CD4-positive, alpha-beta T cell treated with Interleukin-1 beta for 1 hour (primary cell): ENCODE results near the gene FLOT2.
"Not testable (repeated sequence)": the region's sequence is repeated elsewhere in the genome, so short reads cannot be mapped to it uniquely, and the experiment has no call there.

ENCODE experiments used
- DNase-seq, 2 donors: peaks; one replicate each; pipeline ENCODE4 v3.0.0-alpha.2; 2020 to 2022

The FLOT2 gene

DNA sequence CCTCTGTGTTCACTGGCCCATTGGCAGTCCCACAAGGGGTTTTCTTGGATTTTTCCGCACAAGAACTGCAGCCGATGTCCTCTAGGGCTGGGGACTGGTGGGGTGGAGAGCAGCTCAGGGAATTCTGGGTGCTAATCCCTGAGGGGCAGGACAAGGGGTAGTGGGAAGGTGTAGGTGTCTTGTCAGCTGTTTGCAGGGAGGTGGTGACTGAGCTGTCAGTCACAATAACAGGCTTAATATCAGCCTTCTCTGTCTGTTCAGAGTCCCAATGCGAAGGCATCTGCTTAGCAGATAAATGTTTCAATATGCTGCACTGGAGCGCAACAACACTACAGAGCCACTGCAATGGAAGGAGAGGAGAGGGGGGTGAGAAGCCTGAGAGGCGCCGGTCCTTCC, 15.4 kb upstream of the FLOT2 start:
- DNase-seq: no peak

DNA sequence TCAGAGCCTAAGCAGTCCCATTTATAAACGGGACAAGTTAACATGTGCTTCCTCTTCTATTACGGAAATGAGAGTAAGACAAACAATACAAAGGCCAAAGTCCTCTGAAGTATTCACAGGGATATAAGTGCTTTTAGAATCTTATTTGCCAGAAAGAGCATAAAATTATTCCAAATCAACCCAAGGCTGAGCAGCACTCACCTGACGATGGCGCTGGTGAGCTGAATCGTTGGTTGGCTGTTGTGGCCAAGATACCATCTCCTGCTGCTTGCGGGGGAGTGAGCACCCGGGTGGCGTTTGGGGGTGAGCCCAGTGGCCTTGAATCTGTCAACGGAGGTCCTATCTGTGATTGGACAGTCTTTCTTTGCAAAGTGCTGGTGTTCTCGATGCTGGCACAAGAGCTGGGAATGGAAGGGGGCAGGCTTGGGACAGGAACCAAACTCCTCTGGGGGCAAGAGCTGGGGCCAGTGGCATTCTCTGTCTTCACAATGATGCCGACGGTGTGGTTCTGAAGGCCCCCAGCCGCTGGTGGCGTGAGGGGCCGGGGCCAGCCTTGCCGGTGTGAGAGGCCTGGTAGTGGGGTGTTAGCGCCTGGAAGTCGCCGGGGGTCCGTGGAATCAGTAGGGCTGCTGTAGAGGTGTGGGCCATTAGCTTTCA, 14.9 kb upstream of the FLOT2 start:
- DNase-seq: no peak

DNA sequence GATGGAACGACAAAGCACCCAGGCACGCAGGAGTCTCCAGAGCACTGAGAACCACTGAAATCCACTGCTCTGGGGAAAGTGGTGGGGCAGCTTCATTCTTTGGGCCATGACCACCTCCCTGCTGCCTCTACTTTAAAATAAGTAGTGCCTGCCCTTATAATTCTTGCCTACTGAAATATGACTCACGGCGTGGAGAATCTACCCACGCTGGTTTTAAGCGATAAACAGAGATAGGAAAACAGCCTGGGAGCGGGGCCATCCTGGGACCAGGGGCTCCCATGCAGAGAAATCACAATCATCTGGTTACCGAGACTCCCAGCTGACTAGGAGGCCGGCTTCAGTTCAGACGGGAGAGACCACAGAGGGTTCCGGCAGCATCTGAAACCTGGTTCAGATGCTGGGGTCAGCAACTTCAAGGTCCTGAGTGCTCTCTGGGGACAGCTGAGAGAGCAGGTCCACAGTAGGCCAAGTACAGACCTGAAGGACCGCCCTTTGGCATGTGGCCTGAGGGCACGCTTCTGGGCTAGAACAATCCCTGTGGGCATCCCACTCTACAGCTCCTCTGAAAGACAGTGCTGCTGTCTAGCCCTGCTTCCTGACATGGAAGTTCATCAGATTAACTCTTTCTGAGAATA, 14.0 kb upstream of the FLOT2 start:
- DNase-seq: no peak

DNA sequence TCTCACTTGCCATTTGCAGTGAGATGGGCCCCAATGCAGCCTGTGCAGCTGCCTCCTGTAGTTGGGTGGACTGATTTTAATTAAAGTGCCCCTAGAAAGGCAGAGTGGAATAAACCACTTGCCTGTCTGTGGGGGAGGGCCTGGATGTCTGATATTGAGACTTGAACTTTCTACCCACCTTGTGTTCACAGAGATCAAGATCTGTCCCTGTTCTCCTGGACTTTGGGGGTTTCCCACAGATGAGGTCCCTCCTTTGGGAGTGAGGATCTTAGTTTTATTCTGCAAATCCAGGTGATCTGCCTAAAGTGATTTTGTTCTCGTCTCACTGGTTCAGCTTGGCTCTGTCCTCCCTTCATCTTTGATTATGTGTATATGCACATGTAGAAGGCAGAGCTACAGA, 13.0 kb upstream of the FLOT2 start:
- no peak for DNase-seq

DNA sequence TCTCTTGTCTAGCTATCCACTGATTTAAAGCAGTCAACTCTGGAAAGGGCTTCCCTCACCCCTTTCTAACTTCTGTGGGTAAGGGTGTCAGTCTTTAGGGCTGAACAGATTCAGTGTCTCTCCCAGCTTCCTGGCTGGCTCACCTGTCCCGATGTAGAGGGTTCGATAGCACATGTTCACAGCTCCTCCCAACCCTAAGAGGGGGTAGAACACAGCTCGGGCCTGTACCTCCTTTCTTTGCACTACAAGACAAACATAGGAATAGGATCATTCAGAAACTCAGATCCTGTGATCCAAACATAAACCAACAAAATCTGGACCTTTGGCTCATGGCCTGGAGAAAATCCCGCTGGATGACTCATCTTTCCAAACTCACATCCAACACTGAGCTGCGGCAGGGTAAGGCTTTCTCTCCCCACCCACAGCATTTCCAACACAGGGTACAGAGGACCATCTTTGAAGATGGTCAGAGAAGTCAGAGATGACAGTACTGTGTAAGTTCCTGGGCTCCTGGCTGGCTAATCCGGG, 11.2 kb upstream of the FLOT2 start:
- DNase-seq: no peak

DNA sequence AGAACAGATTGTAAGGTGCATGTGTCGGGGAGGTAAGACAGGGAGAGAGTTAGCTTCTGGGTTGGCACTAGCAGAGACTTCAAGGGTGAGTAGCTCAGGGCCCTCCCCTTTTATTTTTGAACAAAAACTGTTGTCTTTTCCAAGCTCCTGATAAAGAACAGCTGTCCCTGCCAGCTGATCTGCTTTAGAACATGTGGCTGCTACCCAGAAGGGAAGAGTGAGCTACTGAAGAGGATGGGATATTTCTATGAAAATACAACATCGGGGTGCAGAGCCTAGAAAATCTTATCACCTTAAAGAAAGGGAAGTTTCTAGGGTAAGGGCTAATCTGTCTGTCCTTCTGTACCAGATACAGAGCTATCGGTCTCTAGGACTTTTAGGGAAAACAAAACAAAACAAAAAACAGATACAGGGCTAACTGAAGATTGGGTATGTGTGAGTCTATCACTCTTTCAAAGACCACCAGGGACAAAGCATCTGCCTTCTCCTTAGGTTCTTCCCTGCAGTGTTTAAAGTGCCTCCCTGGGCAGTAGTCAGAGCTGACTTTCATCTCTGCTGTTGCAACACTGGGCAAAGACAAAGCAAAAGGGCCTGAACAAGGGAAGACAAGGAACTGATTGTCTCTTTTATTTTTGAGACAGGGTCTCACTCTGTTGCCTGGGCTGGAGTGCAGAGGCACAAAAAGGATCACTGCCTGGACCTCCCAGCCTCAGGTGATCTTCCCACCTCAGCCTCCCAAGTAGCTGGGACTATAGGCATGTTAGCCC, 10.4 kb upstream of the FLOT2 start:
- no peak for DNase-seq

DNA sequence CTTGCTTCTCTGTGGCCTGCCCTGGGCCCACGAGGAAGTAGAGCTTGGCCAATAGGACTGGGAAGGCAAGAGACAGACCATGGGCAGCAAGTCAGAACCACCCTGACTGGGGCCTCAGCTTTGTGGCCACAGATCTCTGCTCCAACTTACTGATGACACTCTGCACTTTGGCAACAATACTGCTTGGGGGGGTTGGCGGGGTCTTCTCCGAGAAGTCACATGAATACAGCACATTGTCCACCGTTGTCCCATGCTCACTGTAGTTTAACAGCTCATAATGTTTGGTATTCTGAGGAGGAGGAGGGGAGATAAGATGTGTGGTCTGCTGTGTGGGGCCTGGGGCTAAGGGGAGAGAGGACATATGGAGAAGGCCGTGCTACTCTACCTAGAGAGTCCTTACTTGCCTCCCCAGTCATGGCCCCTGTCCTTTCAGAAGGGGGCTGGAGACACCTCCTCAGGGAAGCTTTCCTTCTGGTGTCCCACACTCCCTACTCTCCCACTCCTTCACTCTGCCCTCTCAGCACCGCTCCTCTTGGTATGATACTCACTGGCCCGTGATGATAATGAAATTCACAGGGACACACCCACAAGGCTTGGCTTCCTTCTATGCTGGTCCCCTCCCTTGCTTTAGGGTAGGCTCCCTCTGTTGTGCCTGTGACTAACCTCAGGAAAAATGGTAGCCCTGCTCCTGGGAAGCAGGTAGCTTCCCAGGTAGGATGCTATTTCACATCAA, 9.3 kb upstream of the FLOT2 start:
- no peak for DNase-seq

DNA sequence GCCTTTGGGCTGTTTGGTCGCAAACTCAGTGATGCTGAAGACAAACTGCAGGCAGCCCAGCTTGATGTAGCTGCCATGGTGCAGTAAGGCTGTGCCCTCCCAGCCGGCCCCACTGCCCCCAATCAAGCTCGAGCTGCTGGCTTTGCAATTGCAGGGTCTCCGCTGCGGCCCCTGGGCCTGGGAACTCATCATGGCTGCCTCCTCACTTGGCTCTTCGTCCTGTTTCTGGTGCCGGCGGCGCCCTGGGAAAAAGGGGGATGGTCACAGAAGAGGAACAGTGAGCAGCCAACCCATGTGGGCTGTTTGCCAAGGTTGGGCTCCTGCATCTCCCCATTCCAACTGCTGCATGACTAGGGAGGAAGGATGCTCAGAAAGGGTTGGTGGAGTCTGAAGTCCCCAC, 8.7 kb upstream of the FLOT2 start:
- DNase-seq: no peak

DNA sequence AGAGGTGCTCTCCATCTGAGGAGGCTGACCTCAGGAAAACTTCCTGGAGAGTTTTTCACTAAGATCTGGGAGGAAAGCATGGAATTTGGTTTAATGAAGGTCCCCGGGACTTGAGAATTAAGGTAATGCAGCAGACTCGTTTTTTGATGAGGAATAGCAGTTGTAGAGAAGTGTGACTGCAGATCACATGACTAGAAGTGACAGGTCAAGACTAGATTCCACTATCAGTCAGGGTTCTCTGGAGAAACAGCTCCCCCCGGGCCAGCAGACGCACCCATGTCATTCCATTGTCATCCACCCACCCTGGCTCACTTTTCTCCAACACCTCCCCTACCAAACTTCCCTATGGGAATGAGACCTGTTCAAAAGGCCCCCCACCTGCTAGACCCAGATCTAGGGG, 7.3 kb upstream of the FLOT2 start:
- DNase-seq: no peak

DNA sequence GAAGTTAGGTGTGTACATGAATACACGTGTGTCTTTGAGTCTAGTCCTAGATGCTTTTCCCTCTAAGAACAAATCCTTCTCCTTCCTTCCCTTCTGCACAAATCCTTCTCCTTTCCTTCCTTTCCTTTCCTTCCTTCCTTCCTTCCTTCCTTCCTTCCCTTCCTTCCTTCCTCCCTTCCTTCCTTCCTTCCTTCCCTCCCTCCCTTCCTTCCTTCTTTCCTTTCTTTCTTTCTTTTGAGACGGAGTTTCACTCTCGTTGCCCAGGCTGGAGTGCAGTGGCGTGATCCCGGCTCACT, 6.0 kb upstream of the FLOT2 start:
- DNase-seq: not testable (repeated sequence)

DNA sequence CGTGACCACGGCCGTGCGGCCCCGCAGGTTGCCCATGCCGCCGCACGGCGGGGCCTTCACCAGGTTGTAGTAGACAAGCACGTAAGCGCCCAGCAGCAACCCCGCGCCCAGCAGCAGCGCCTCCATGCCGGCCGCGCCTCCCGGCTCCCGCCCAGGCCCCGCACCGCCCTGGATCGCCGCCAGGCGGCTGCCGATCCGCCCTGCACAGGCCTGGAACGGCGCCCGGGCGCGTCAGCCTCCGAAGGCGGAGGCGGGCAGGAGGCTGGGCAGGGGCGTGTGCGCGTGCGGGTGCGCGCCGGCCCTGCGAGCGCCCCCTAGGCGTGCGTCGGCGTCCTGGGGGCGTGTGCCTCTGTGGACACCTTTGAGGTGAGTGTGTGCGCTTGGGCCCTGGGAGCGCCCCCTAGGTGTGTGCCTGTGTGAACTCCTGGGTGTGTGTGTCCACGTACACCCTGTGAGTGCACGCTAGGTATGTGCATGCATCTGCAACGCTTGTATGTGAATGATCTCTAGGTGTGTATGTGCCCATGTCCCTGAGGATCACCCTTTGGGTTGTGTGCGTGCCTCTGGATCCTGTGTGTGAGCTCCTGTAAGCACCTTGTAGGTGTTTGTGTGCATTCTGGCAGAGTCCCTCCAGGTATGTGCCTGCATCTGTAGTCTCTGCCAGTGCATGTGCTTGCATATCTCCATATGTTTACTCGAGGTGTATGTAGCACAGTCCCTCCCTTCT, 5.4 kb upstream of the FLOT2 start, which contains the start of gene DHRS13:
Gene DHRS13 (minus strand): TSS at position 261 of the 727 bp plus-strand sequence. CDS start 135 bp downstream, at position 126.
- DNase-seq: peak; percentile 95 to 96

DNA sequence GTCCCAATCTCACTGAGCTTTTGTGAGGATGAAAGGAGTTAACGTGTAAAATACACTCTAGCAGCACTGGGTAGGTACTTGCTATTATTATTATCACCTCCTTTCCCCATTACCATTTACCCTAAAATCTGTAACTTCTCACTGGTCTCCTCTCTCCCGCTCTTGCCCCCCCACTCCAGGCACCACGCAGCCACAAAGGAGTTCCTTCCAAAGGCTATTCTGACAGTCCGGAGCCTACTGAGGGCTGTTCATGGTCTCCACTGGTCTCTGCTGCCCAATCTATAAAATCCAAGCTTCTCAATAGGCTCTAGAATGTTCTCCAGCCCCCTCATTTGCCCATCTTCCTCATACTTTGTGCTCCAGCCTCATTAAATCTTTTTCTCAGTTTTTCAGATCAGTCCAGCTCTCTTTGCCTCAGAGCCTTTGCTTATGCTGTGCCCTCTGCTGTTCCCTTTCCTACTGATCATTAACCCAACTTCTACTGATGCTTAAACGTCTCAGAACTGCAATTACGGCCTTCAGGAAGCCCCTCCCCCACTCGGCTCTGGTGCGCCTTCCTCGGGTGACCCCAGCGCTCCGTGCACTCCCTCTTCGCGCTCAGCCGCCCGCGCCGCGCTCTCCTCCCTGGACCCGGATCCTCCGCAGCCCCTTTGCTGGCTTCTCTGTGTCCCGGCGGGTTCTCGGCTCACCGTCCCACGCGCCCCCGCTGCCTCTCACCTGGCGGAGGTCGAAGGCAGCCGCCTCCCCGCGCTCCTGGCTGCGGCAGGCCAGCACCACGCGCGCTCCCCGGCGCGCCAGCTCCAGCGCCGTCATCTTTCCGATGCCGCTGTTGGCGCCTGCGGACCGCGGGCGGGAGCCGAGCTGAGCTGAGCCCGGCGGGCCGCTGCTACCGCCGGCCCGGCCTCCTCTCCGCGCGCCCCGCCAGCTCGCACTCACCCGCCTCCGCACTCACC, 4.6 kb upstream of the FLOT2 start:
- peak in 1 of 2 donors; percentile 38 for DNase-seq

DNA sequence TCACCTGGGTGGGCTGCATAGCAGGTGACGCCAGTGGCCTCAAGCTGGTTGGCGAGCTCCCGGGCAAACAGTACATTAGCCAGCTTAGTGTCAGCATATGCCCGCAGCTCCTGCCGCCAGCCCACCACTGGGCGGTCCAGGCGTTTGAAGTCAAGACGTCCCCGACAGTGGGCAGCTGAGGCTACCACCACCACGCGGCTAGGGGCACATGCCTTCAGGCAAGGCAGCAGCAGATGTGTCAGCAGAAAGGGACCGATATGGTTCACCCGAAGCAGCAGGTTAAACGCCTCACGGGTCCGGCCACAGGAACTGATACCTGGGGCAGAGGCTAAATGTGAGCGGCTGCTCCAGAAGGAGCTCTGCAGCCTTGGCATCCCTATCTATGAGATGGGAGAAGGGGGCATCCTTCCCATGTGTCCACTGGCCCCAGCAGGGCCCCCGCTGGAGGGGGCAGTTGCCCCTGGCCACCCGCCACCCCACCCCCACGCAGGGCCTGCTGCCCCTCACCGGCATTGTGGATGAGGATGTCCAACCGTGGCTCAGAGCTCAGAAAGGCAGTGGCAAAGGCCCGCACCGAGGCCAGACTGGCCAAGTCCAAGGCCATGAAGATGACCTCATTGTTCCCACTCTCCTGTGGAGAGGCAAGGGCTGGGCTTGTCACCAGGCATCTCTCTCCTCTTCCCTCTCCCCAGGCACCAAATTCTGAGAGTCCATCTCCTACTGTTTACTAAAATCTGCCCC, 3.6 kb upstream of the FLOT2 start:
- no peak for DNase-seq

DNA sequence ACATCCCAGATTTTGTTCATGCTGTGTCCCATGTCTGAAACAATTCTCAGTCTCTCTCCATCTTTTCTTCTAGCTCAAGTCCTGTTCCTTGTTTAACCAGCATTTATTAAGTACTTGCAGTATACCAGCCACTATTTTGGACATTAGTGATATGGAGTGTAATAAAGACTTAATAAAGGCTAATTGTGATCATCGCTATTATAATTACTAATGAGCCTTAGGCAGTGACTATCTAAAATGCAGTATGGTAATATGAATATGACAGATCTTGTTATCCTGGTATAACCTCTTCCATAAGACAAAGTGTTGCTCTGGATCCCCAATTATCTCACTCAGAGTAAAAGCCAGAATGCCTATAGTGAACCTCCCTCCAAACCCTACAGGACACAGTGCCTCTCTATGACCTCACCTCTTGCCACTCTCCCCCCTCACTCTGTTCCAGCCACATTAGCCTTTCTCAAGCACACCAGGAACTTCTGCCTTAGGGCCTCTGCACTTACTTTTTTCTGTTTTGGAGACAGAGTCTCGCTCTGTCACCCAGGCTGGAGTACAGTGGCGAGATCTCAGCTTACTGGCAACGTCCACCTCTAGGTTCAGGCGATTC, 1.8 kb upstream of the FLOT2 start:
- no peak for DNase-seq

DNA sequence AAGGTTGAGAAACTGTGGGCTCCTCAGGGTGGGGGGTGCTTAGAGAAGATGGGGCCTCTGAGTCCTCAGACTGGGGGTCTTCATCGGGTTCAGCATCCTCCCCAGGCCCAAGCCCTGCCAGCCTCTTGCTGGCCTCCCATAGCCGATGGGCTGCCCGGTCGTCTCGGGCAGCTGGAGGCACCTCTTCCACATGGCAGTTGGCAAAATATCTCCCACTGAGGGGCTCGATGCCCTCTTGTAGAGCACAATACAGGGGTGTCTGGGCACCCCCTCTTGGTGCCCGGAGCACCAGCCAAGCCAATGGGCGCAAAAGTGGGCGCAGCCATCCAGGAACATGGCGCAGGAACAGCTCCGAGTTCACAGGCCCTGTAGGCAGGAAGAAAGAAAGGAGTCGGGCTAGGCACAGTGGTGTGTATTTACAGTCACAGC, 1.0 kb upstream of the FLOT2 start:
- no peak for DNase-seq

DNA sequence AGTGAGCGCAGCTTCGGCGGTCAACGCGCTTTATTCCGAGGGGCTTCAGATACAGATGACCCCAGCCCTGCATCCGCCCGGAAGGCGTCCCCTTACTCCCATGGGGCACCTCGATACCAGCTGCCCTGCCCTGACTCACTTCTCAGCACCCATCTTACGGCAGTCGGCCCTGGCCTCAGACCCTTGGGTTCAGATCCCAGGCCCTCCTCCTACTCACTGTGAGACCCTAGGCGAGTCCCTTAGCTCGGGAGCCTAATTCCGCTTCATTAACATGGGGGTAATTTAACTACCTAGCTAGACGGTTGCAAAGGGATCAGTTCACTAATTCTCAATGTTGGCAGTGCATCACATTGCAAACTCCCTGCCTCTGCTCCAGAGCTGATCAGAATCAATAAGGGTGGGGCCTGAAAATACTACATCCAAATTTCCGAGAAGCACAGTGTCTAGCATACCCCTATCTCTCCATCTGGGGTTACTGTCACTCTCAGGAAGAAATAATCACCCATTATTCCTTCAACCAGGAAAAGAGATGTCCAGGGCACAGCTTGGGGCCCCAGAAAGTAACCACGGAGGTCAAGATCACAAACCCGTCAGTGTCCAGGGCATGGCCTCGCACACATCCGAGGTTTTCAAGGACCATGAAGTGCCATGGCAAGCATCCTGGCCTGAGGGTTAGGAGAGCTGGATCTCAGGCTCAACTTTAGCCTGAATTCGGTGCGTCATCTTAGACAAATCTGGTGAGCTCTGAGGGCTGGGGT, 415 bp upstream of the FLOT2 start:
- DNase-seq: peak in 1 of 2 donors; percentile 44

DNA sequence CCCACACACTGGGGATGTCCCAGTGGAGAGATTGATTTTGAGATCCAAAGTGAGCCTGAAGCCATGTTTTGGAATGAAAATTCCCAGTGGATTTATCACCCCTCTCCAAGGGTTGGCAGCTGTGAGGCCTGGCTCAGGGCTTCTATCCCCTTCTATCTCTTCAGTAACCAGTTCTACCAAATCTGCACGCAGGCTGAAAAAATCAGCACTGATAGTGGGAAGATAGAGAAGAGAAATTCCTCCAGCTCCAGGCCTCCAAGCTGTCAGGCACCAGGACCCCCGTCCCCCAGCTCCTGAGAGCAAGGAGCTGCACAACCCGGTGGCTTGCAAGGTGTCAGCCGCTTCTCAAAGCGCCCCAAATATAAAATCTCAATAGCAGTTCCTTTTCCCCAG, 1.0 kb downstream of the FLOT2 start:
- DNase-seq: no peak

DNA sequence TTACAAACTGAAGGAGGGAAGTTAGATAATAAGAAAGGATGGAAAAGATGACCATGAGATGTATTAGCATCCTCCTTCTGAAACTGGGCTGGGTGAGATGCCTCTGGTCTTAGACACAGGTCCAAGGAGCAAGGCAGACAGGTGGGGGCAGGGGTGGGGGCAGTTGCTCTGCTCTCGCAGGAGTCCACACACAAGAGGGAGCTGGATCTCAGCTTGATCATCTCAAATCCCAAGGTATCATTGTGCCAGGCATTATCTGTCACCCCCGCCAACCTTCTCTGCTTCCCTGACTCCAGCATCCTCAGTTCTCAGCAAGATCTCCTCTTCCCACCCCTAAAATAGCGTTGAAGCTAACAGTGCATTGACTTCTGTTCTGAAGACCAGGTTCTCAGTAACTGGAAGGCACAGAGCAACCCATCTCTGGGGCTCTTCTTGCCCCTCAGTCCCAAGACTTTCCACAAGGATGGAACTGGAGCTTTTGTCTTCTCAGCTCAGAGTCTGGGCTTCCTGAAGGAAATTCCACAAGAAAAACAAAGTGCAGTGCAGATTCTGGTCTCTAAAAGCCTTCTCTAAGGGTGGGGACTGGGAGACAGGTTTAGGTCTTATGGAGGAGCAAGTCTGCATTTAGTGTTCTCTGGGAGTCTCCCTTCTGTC, 1.6 kb downstream of the FLOT2 start:
- no peak for DNase-seq
